Brain microvascular endothelial cell (primary cell): ENCODE measurements around the gene ANP32B.
"Not testable (repeated sequence)": the region's sequence is repeated elsewhere in the genome, so short reads cannot be mapped to it uniquely, and the experiment has no call there.

ENCODE experiments used
- DNase-seq: peaks from one replicate; pipeline ENCODE4 v3.0.0-alpha.2; 2020
- H3K27ac ChIP-seq: fragments of 250-450 bp; sonication (Bioruptor Pico); 2 replicates; pipeline ENCODE4 v1.5.1; 2020; ENCODE audit warnings: mild to moderate bottlenecking, moderate library complexity
- H3K27me3 ChIP-seq: fragments of 250-450 bp; sonication (Bioruptor Pico); replicated peaks from 2 replicates; pipeline ENCODE4 v1.5.1; 2020; ENCODE audit warnings: mild to moderate bottlenecking
- H3K36me3 ChIP-seq: fragments of 250-450 bp; sonication (Bioruptor Pico); replicated peaks from 2 replicates; pipeline ENCODE4 v1.5.1; 2020; ENCODE audit warnings: mild to moderate bottlenecking
- H3K4me3 ChIP-seq: 2 replicates; pipeline ENCODE4 v1.5.1; 2011; ENCODE audit warnings: low read depth, mild to moderate bottlenecking, control low read depth, low read length, moderate library complexity
- CTCF ChIP-seq: IDR thresholded peaks from 2 replicates; pipeline ENCODE4 v1.5.1; 2011; ENCODE audit warnings: low read depth, mild to moderate bottlenecking, moderate library complexity, low read length, control low read depth, inconsistent platforms; ENCODE audit errors: missing control alignments
- in situ Hi-C: cut with HindIII; loops from 2 replicates; pipeline ENCODE4 v1.10.0; 2017; ENCODE audit warnings: low sequenced_read_pairs, low pct_ligation_motif_present

The ANP32B gene

GRCh38 chr9:97993000-97993399 is 9.9 kb downstream of the ANP32B start:
- H3K36me3 ChIP-seq = peaks cover 10% of the 10 kb centered on the region
- in situ Hi-C loops = no loop called here
- DNase-seq = no peak
- no peak overlapping the region for H3K27ac ChIP-seq
- no peak overlapping the region for H3K4me3 ChIP-seq
- no peak for TF ChIP-seq CTCF
- no peaks in the 10 kb centered on the region for H3K27me3 ChIP-seq

- Histone ChIP-seq H3K4me3 (no peak overlapping the region), H3K27ac (no peak overlapping the region), H3K36me3 (peaks cover 22% of the 10 kb centered on the region), H3K27me3 (no peaks in the 10 kb centered on the region)
- no peak for DNase-seq
- no peak for TF ChIP-seq CTCF
- in situ Hi-C loops = no loop called here
Observed at GRCh38 chr9:97994703-97995102, 11.6 kb downstream of the ANP32B start.

- H3K4me3 ChIP-seq, in situ Hi-C loops, H3K27me3 ChIP-seq, H3K27ac ChIP-seq, DNase-seq: not testable (repeated sequence)
- peaks cover 28% of the 10 kb centered on the region for H3K36me3 ChIP-seq
Observed at GRCh38 chr9:97996676-97997075, 13.5 kb downstream of the ANP32B start.

DNA sequence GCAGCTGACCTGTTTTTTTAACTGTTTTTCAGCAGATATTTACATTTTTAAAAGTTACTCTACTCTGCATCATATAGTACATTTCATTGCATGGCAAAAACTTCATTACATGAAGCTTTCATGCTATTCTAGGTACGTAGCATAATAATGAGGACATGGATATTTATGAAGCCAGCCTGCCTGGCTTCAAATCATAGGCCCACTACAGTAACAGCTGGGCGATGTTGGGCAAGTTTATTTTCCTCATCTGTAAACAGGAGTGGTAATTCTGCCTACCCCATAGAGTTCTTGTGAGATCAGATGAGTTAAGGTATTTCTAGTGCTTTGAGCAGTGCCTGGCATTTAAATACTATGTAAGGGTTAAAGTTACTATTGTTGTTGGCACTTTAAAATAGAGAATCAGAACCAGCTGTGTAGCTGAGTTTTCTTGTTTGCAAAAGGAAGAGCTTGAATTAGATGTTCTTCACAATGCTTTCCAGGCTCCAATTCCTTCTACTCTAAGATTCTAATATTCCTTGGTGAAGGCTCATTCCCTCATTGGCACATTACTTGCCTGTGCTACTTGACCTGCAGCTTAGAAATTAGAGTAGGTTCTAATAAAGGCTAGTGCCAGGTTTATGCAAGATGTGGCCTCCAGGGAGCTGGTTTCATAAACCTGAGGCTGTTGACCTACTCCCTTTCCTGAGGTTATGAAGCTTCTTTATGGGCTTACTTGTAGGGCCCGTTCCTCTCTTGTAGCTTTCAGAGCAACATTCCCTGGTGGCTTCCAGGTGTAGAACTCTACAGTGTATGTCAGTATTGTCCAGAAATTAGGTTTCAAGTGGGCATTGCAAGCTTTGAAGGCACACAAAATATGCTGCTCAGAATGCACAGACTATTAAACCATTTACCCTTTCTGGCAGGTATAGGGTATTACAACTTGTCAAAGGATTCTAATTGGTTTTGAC is 14.5 kb downstream of the ANP32B start:
- Histone ChIP-seq H3K36me3 (peaks cover 28% of the 10 kb centered on the region), H3K27me3 (no peaks in the 10 kb centered on the region), H3K4me3 (no peak overlapping the region), H3K27ac (no peak overlapping the region)
- in situ Hi-C loops = no loop called here
- DNase-seq = no peak
- TF ChIP-seq CTCF = no peak

DNA sequence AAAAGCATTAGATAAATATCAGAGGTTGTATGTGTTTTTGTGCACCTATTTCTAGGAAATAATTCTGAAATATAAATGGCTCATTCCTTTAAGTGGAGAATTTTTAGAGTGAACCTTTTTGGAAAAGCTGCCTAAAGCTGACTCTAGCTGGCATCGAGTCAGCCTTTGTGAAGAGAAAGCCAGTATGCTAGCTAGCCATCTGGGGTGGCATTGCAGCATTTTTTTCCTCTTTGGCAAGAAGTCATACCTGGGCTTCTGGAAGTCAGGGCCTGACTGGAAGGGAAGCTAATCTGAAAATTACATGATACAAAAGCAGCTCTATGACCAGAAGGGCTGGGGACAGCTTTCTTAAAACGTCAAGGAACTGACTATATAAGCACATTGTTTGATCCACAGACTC is 19.7 kb downstream of the ANP32B start:
- TF ChIP-seq CTCF = no peak
- Histone ChIP-seq H3K36me3 (peaks cover 49% of the 10 kb centered on the region), H3K4me3 (no peak overlapping the region), H3K27ac (no peak overlapping the region), H3K27me3 (no peaks in the 10 kb centered on the region)
- in situ Hi-C loops = no loop called here
- DNase-seq = no peak

- TF ChIP-seq CTCF = no peak
- H3K27ac ChIP-seq = no peak overlapping the region
- DNase-seq = no peak
- in situ Hi-C loops = no loop called here
- no peaks in the 10 kb centered on the region for H3K27me3 ChIP-seq
- no peak overlapping the region for H3K4me3 ChIP-seq
- H3K36me3 ChIP-seq = peaks cover 42% of the 10 kb centered on the region
Observed at GRCh38 chr9:98006127-98006796, 23.1 kb downstream of the ANP32B start.
